Mesenchymal stem cell (in vitro differentiated cells and primary cell): ENCODE results near the gene HJURP.

Experiments used
- DNase-seq: peaks from one replicate; pipeline ENCODE4 v3.0.0-alpha.2; 2013
- H2AFZ ChIP-seq: one replicate; pipeline ENCODE4 v1.6.1; 2013; ENCODE audit warnings: low read depth, mild to moderate bottlenecking, control low read depth, inconsistent platforms, low read length, moderate library complexity
- H2AK5ac ChIP-seq: 2 replicates; pipeline ENCODE4 v1.6.1; 2013; ENCODE audit warnings: low read length, moderate library complexity, mild to moderate bottlenecking, inconsistent platforms; ENCODE audit not compliant: severe bottlenecking
- H2BK120ac ChIP-seq: one replicate; pipeline ENCODE4 v1.6.1; 2013; ENCODE audit warnings: low read depth, mild to moderate bottlenecking, inconsistent platforms, low read length, moderate library complexity
- H2BK12ac ChIP-seq, 2 experiments: one replicate each; pipeline ENCODE4 v1.6.1; 2013; ENCODE audit warnings: inconsistent platforms in 2 of 2, low read length in 2 of 2, mild to moderate bottlenecking in 2 of 2, moderate library complexity in 2 of 2, control low read depth in 1 of 2
- H2BK15ac ChIP-seq: one replicate; pipeline ENCODE4 v1.6.1; 2013; ENCODE audit warnings: mild to moderate bottlenecking, low read depth, inconsistent platforms; ENCODE audit not compliant: poor library complexity, severe bottlenecking
- H2BK5ac ChIP-seq: 2 replicates; pipeline ENCODE4 v1.6.1; 2013; ENCODE audit warnings: low read depth, mild to moderate bottlenecking, low read length, control low read depth, inconsistent platforms; ENCODE audit not compliant: poor library complexity, severe bottlenecking
- H3K14ac ChIP-seq, 2 experiments: one replicate each; pipeline ENCODE4 v1.6.1; 2013; ENCODE audit warnings: inconsistent platforms in 2 of 2, low read length in 2 of 2, control low read depth in 1 of 2, mild to moderate bottlenecking in 1 of 2, moderate library complexity in 1 of 2
- H3K18ac ChIP-seq, 2 experiments: one replicate each; pipeline ENCODE4 v1.6.1; 2013; ENCODE audit warnings: inconsistent platforms in 2 of 2, low read length in 2 of 2, control low read depth in 1 of 2, low read depth in 1 of 2, mild to moderate bottlenecking in 1 of 2
- H3K23ac ChIP-seq, 2 experiments: one replicate each; pipeline ENCODE4 v1.6.1; 2013; ENCODE audit warnings: inconsistent platforms in 2 of 2, low read length in 2 of 2, mild to moderate bottlenecking in 2 of 2, moderate library complexity in 2 of 2, control low read depth in 1 of 2
- H3K27ac ChIP-seq: 2 replicates; pipeline ENCODE4 v1.5.1; 2013; ENCODE audit warnings: mild to moderate bottlenecking, moderate library complexity, low read length, control low read depth, inconsistent platforms; ENCODE audit not compliant: poor library complexity, severe bottlenecking
- H3K27me3 ChIP-seq, 2 experiments: 2 replicates each; pipeline versions ENCODE4 v1.6.1 to v1.7.0; 2013; ENCODE audit warnings: low read length in 2 of 2, mild to moderate bottlenecking in 2 of 2, moderate library complexity in 2 of 2, control low read depth in 1 of 2, inconsistent platforms in 1 of 2; ENCODE audit not compliant: control insufficient read depth in 1 of 2, insufficient read depth in 1 of 2
- H3K36me3 ChIP-seq, 2 experiments: 2 replicates each; pipeline versions ENCODE4 v1.6.1 to v1.7.0; 2013; ENCODE audit warnings: low read length in 2 of 2, control low read depth in 1 of 2, inconsistent platforms in 1 of 2, low read depth in 1 of 2, mild to moderate bottlenecking in 1 of 2; ENCODE audit not compliant: insufficient read depth in 2 of 2, control insufficient read depth in 1 of 2
- H3K4ac ChIP-seq, 2 experiments: one replicate each; pipeline ENCODE4 v1.6.1; 2013; ENCODE audit warnings: inconsistent platforms in 2 of 2, low read length in 2 of 2, mild to moderate bottlenecking in 2 of 2, moderate library complexity in 2 of 2, control low read depth in 1 of 2, low read depth in 1 of 2
- H3K4me1 ChIP-seq: 2 replicates; pipeline ENCODE4 v1.6.1; 2013; ENCODE audit warnings: low read depth, low read length, control low read depth; ENCODE audit not compliant: control insufficient read depth, insufficient read depth
- H3K4me2 ChIP-seq: 2 replicates; pipeline ENCODE4 v1.6.1; 2013; ENCODE audit warnings: low read length, mild to moderate bottlenecking, inconsistent platforms; ENCODE audit not compliant: poor library complexity, severe bottlenecking
- H3K4me3 ChIP-seq, 2 experiments: 2 replicates each; pipeline versions ENCODE4 v1.5.1 to v1.7.0; 2013; ENCODE audit warnings: low read length in 2 of 2, mild to moderate bottlenecking in 2 of 2, control low read depth in 1 of 2, low read depth in 1 of 2; ENCODE audit not compliant: insufficient read depth in 1 of 2
- H3K79me1 ChIP-seq: replicated peaks from 2 replicates; pipeline ENCODE4 v1.6.1; 2013; ENCODE audit warnings: mild to moderate bottlenecking, control low read depth, low read length, inconsistent platforms; ENCODE audit not compliant: poor library complexity, severe bottlenecking
- H3K9ac ChIP-seq: 2 replicates; pipeline ENCODE4 v1.7.0; 2013; ENCODE audit warnings: mild to moderate bottlenecking, low read length, moderate library complexity
- H3K9me3 ChIP-seq: 2 replicates; pipeline ENCODE4 v1.7.0; 2013; ENCODE audit warnings: mild to moderate bottlenecking, low read length; ENCODE audit not compliant: control insufficient read depth
- H4K8ac ChIP-seq: one replicate; pipeline ENCODE4 v1.6.1; 2013; ENCODE audit warnings: inconsistent platforms, mild to moderate bottlenecking, low read length, moderate library complexity
- H4K91ac ChIP-seq: one replicate; pipeline ENCODE4 v1.6.1; 2013; ENCODE audit warnings: mild to moderate bottlenecking, low read length, inconsistent platforms
- WGBS: methylation state at CpG from one replicate; pipeline ENCODE4 v1.1.7; 2013; ENCODE audit warnings: mixed read lengths; 5-methylcytosine and 5-hydroxymethylcytosine counted together

The HJURP gene

GRCh38 chr2:233871432-233871831 lies 17.1 kb upstream of the HJURP start:
- Histone ChIP-seq H3K4ac (no peak overlapping the region), H3K27ac (no peak overlapping the region), H3K18ac (no peak overlapping the region), H3K4me2 (no peak overlapping the region), H3K4me1 (peaks cover 2% of the 10 kb centered on the region), H3K4me3 (no peak overlapping the region), H2BK5ac (no peak overlapping the region), H2BK120ac (no peak overlapping the region), H4K91ac (no peak overlapping the region), H3K36me3 (peaks cover 4 to 7% of the 10 kb centered on the region in 2 experiments), H2AFZ (no peak overlapping the region), H3K9me3 (peaks cover 30% of the 10 kb centered on the region), H2BK15ac (no peak overlapping the region), H4K8ac (no peak overlapping the region), H2AK5ac (no peak overlapping the region), H3K79me1 (no peaks in the 10 kb centered on the region), H3K14ac (no peak overlapping the region), H3K27me3 (peaks cover 0 to 3% of the 10 kb centered on the region in 2 experiments), H3K9ac (no peak overlapping the region), H3K23ac (no peak overlapping the region), H2BK12ac (no peak overlapping the region)
- DNase-seq: no peak
- WGBS: 100% methylated on average over 2 of the region's 4 CpGs

- peak within 1 kb of the TSS; percentile 98 for H4K8ac ChIP-seq
- peaks cover 2% of the 10 kb centered on the region for H3K4me1 ChIP-seq
- peak; percentile 57 for DNase-seq
- H4K91ac ChIP-seq: peak within 1 kb of the TSS; percentile 82
- peak within 1 kb of the TSS; percentile 89 for H2BK120ac ChIP-seq
- no peak within 1 kb of the TSS for H2BK15ac ChIP-seq
- peak within 1 kb of the TSS; percentile 75 for H2AFZ ChIP-seq
- H3K27ac ChIP-seq: no peak within 1 kb of the TSS
- H2BK12ac ChIP-seq: peak within 1 kb of the TSS in 1 of 2 experiments; percentile 10
- H3K9ac ChIP-seq: peak within 1 kb of the TSS; percentile 93
- peaks cover 25% of the 10 kb centered on the region for H3K9me3 ChIP-seq
- no peak within 1 kb of the TSS for H2AK5ac ChIP-seq
- H3K27me3 ChIP-seq: peaks cover 0 to 3% of the 10 kb centered on the region in 2 experiments
- peaks cover 5 to 14% of the 10 kb centered on the region in 2 experiments for H3K36me3 ChIP-seq
- H3K4me2 ChIP-seq: peak within 1 kb of the TSS; percentile 73
- no peak within 1 kb of the TSS for H2BK5ac ChIP-seq
- peak within 1 kb of the TSS; percentile 57 to 91 for H3K4me3 ChIP-seq
- WGBS: 9% methylated on average over 43 of the region's 50 CpGs
- H3K23ac ChIP-seq: no peak within 1 kb of the TSS
- peak within 1 kb of the TSS; percentile 70 to 85 for H3K4ac ChIP-seq
- peak within 1 kb of the TSS in 1 of 2 experiments; percentile 78 for H3K14ac ChIP-seq
- H3K18ac ChIP-seq: peak within 1 kb of the TSS; percentile 79 to 86
- no peaks in the 10 kb centered on the region for H3K79me1 ChIP-seq
These were observed 13.7 kb upstream of the HJURP start, which contains the start of gene MSL3B for GRCh38 chr2:233867993-233868532. Gene MSL3B (minus strand): TSS chr2:233868386.

GRCh38 chr2:233866479-233866878 lies 12.1 kb upstream of the HJURP start:
- no peak overlapping the region for H3K4me2 ChIP-seq
- peaks cover 18% of the 10 kb centered on the region for H3K9me3 ChIP-seq
- H3K36me3 ChIP-seq: peaks cover 5 to 14% of the 10 kb centered on the region in 2 experiments
- no peak overlapping the region for H3K23ac ChIP-seq
- no peak overlapping the region for H3K4ac ChIP-seq
- no peak overlapping the region for H2AK5ac ChIP-seq
- no peak overlapping the region for H2AFZ ChIP-seq
- H3K27ac ChIP-seq: no peak overlapping the region
- no peak overlapping the region for H2BK120ac ChIP-seq
- no peak overlapping the region for H2BK5ac ChIP-seq
- H3K79me1 ChIP-seq: no peaks in the 10 kb centered on the region
- no peak overlapping the region for H3K18ac ChIP-seq
- H4K91ac ChIP-seq: no peak overlapping the region
- no peaks in the 10 kb centered on the region for H3K27me3 ChIP-seq
- WGBS: over 99% methylated on average over 11 of the region's 11 CpGs
- no peak for DNase-seq
- peak overlapping the region; percentile 57 for H2BK15ac ChIP-seq
- no peak overlapping the region for H2BK12ac ChIP-seq
- H3K4me3 ChIP-seq: no peak overlapping the region
- H3K14ac ChIP-seq: no peak overlapping the region
- H3K9ac ChIP-seq: no peak overlapping the region
- peaks cover 2% of the 10 kb centered on the region for H3K4me1 ChIP-seq
- H4K8ac ChIP-seq: no peak overlapping the region

GRCh38 chr2:233865838-233866237 lies 11.5 kb upstream of the HJURP start:
- no peak overlapping the region for H2BK12ac ChIP-seq
- H3K9ac ChIP-seq: no peak overlapping the region
- no peak overlapping the region for H3K4ac ChIP-seq
- no peak overlapping the region for H3K14ac ChIP-seq
- H2BK120ac ChIP-seq: no peak overlapping the region
- H3K23ac ChIP-seq: no peak overlapping the region
- no peaks in the 10 kb centered on the region for H3K27me3 ChIP-seq
- no peak overlapping the region for H3K4me2 ChIP-seq
- 98% methylated on average over 3 of the region's 3 CpGs for WGBS
- no peak overlapping the region for H3K4me3 ChIP-seq
- H3K4me1 ChIP-seq: peaks cover 2% of the 10 kb centered on the region
- H3K27ac ChIP-seq: no peak overlapping the region
- no peak overlapping the region for H2AFZ ChIP-seq
- no peak overlapping the region for H3K18ac ChIP-seq
- H2BK15ac ChIP-seq: no peak overlapping the region
- H4K91ac ChIP-seq: no peak overlapping the region
- no peaks in the 10 kb centered on the region for H3K79me1 ChIP-seq
- H2BK5ac ChIP-seq: no peak overlapping the region
- H2AK5ac ChIP-seq: no peak overlapping the region
- peaks cover 5 to 14% of the 10 kb centered on the region in 2 experiments for H3K36me3 ChIP-seq
- no peak overlapping the region for H4K8ac ChIP-seq
- DNase-seq: no peak
- H3K9me3 ChIP-seq: peaks cover 11% of the 10 kb centered on the region
